ENCODE results near the gene CASTOR1. TPM values are rescaled to one million over a fixed set of nuclear protein-coding genes. Genes with fewer than 3 reads are reported as not detected.

Gene CASTOR1
- total and polyA plus RNA-seq, 2 donors (not counting 3 experiments of a cell fraction or from before 2014, with no cell fraction given), result 8.1 to 26.8 TPM

DNA sequence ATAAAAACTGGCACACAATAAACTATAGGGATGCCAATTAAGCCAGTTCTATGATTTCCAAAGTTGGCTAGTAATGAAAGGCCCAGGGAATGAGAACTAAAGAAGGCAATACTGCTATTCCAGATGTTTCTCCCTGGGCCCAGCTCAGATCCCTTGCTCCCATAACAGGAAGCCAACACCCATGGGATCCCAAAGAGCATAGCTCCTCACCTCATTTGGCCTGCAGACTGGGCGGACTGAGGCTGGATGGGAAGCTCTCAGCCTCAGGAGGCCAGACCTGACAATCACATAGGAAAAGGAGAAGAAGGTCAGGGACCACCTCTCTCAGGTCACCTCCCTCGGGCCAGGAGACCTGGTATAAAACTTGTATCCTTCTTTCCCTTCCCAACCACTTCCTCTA is 32.2 kb upstream of the CASTOR1 start:
- Histone ChIP-seq H3K4me1 (ENCODE audit: control insufficient read depth, extremely low read depth, insufficient read depth, low read length) (peaks cover 11% of the 10 kb centered on the region), H3K9ac (replicated peaks; ENCODE audit: extremely low read depth, insufficient read depth, low read length) (no peak overlapping the region), H4K20me1 (replicated peaks; ENCODE audit: control insufficient read depth, extremely low read depth, insufficient read depth, low read length) (no peaks in the 10 kb centered on the region), H3K79me2 (ENCODE audit: control insufficient read depth, insufficient read depth, low read length) (no peaks in the 10 kb centered on the region), H3K27me3 (ENCODE audit: control insufficient read depth in 2 of 2, insufficient read depth in 2 of 2, low read length in 2 of 2) (no peaks in the 10 kb centered on the region), H3K9me1 (replicated peaks; ENCODE audit: control insufficient read depth, extremely low read depth, insufficient read depth, low read length) (no peaks in the 10 kb centered on the region), H2AFZ (ENCODE audit: low read depth, low read length) (no peak overlapping the region), H3K4me3 (replicated peaks in 1 of 3; ENCODE audit: insufficient read depth in 1 of 3, low read depth in 1 of 3, low read length in 3 of 3) (no peak overlapping the region), H3K9me3 (replicated peaks; ENCODE audit: control insufficient read depth, insufficient read depth, low read length) (no peaks in the 10 kb centered on the region), H3K36me3 (ENCODE audit: control insufficient read depth in 2 of 2, extremely low read depth in 1 of 2, insufficient read depth in 2 of 2, low read length in 2 of 2) (no peaks in the 10 kb centered on the region), H3K4me2 (ENCODE audit: insufficient read depth, low read length) (no peak overlapping the region), H3K27ac (ENCODE audit: insufficient read depth, low read depth, low read length) (no peak overlapping the region)
- DNase-seq (ENCODE audit: low read depth, low spot score) (no peak), FAIRE-seq (no peak)
- dilution Hi-C loops (cut with MboI; ENCODE audit: extremely low pct_ligation_motif_present, low sequenced_read_pairs), result no loop called here
- intact Hi-C loops (cut with micrococcal nuclease), result no loop called here
- TF ChIP-seq POLR2A (IDR thresholded peaks at IDR 0.05; ENCODE audit: low read depth, low read length) (no peak), POLR2AphosphoS5 (IDR thresholded peaks at IDR 0.05; ENCODE audit: insufficient read depth, low read depth, low read length) (no peak), GATA2 (IDR thresholded peaks at IDR 0.05; ENCODE audit: insufficient read depth, insufficient read length, low read depth, low read length) (no peak), FOS (IDR thresholded peaks at IDR 0.05; ENCODE audit: borderline replicate concordance, insufficient read depth, low read length) (no peak), EZH2 (IDR thresholded peaks at IDR 0.05; ENCODE audit: borderline replicate concordance, low read depth, low read length, severe bottlenecking) (no peak), JUN (IDR thresholded peaks at IDR 0.05; ENCODE audit: borderline replicate concordance, insufficient read depth, insufficient read length, low read depth) (no peak), MYC (IDR thresholded peaks at IDR 0.05; ENCODE audit: low read depth, low read length) (no peak)
- TF ChIP-seq, protein P1, sequence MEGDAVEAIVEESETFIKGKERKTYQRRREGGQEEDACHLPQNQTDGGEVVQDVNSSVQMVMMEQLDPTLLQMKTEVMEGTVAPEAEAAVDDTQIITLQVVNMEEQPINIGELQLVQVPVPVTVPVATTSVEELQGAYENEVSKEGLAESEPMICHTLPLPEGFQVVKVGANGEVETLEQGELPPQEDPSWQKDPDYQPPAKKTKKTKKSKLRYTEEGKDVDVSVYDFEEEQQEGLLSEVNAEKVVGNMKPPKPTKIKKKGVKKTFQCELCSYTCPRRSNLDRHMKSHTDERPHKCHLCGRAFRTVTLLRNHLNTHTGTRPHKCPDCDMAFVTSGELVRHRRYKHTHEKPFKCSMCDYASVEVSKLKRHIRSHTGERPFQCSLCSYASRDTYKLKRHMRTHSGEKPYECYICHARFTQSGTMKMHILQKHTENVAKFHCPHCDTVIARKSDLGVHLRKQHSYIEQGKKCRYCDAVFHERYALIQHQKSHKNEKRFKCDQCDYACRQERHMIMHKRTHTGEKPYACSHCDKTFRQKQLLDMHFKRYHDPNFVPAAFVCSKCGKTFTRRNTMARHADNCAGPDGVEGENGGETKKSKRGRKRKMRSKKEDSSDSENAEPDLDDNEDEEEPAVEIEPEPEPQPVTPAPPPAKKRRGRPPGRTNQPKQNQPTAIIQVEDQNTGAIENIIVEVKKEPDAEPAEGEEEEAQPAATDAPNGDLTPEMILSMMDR (IDR thresholded peaks at IDR 0.05; ENCODE audit: extremely low read depth in 1 of 2, insufficient read depth in 1 of 2, low read depth in 1 of 2, low read length in 2 of 2), result no peak
- TF ChIP-seq, protein P2, sequence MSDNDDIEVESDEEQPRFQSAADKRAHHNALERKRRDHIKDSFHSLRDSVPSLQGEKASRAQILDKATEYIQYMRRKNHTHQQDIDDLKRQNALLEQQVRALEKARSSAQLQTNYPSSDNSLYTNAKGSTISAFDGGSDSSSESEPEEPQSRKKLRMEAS (IDR thresholded peaks at IDR 0.05; ENCODE audit: insufficient read depth, insufficient read length), result no peak
- BruUV-seq (replicated peaks), result no TSS peak
- ChIA-PET POLR2A (no interaction called here), CTCF (interaction anchor here (1.3 kb wide), 1 partner anchor 34 kb away, joined by 5 read pairs; no protein-coding TSS in a partner anchor)

Data from endothelial cell of umbilical vein (primary cell).